AML-193 (cell line): ENCODE results near the gene NUMA1.

Experiments used
- DNase-seq, 2 experiments: peaks; one replicate each; lab custom pipeline; 2025; lab: John Stamatoyannopoulos, UW

NUMA1 gene

DNA sequence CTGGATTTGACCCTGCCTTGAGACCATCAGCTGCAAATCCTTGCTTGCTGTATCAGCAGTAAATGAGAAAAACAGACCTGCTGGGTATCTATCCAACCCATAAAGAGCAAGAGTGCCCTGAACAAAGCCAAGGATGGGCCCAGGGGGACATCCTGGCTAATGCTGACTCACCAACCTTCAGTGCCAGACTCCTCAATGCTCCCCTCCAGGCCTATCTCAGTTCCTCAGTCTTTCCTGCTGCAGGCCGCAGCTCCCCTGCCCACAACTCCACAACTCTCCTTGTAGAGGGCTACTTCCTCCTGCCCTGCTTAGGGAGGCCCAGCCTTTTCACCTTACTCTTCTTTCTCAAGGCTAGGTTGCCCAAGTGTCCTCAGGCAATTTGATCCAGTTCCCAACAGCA is 20.1 kb upstream of the NUMA1 start:
- peak; percentile 94 to 96 for DNase-seq

DNA sequence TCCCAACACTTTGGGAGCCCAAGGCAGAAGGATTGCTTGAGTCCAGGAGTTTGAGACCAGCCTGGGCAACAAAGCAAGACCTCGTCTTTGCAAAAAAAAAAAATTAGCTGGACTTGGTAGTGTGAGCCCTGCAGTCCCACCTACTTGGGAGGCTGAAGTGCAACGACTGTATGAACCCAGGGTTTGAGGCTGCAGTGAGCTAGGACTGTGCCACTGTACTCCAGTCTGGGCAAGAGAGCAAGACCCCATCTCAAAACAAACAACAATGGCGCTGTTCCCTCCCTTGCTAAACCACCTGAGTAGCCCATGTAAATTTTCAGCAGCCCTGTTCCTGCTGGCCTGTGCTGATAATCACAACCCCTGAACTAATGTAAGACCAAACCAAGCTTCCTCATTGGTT is 19.7 kb upstream of the NUMA1 start:
- no peak for DNase-seq

DNA sequence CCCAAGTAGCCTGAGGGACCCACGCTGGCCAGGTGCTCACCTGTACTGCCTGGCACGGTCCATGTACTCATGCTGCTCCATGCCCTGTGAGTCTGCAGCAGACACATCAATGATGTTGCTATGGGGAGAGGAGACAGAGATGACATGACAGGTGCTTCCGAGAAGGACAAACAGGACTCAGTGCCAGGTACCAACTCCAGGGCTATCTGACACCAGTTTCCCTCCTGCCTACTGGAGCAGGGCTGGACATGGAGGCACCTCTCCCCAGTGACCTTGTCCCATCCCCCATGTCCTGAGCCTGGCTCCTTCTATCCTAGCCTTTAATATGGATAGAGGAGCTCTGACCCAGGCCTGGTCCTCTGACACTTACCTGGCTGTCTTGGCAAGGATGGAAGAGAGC is 18.4 kb upstream of the NUMA1 start:
- no peak for DNase-seq

DNA sequence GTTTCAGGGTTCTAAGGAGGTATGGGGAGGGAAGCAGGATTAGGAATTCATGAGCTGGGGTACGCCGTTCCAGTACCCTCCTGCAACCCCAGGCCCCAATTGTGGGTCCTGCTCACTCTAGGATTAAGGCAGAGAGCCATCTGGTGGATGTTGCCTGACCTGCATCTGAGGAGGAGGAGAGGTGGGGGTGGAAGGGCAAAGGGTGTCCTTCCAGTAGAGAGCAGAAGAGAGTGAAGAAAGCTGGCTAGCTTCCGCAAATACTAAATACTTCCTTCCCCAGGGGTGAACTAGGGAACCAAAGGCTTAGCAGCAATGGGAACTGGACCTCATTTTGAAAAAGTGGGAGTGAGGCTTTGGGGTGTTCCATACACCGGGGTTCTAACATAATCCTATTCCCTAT is 10.9 kb upstream of the NUMA1 start:
- peak; percentile 86 to 95 for DNase-seq

DNA sequence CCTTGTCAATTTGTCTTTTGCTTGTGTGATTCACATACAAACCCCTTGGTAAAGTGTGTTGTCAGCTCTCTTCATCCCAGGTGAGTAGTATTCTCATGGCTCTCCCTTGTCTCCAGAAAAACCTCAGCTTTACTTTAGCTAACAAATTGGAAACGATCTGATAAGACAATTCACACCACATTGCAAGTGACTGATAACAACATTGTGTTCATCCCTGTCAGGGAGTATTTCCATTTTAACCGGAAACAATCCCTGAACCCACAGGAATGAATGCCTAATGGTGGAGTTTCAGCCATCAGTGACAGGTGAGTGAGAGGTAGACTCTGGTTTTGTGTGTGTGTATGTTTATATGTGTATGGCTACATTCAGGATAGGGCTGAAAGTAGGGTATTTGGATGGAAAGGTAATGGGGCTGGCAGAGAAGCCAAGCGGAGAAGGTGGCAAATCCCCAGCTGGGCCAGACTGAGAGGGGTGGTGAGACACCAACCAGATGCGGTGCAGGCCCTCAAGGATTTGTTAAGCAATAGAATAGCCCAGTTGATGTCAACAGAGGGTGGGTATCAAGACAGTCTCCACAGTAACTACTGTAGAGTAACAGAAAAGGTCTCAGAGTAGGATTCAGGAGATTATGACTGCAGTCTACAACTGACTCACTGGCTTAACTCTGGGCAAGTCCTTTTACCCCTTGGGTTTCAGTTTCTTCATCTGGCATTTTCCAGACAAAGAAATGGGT is 7.9 kb upstream of the NUMA1 start:
- no peak for DNase-seq

DNA sequence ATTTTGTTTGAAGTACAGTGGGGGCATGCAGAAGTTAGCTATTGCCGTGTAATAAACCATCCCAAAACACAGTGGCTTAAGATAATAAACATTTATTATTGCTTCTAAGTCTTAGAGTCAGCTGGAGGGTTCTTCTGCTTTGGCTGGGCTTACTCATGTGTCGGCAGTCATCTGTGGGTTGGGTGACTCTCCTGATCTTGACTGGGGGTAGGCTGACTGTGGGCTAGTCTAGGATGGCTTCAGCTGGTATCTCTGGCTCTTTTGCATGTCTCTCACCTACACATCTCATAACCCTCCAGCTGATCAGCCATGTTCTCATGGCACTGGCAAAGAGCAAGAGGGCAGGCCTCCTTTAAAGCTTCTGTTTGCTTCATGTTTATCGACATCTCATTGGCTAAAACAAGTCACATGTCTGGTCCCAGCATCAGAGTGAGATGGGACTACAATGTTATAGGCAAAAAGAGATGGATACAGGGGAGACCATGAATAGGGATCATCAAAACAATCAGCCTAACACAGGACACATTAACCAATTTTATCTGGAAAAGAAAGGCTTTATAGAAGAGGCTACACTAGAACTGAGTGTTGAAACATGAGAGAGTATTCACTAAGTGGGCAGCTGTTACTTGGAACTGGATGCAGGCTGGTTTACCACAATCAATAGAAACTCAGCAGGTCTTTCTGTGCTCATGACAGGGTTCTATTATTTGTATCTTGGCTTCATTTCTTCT is 5.4 kb upstream of the NUMA1 start:
- DNase-seq: no peak

DNA sequence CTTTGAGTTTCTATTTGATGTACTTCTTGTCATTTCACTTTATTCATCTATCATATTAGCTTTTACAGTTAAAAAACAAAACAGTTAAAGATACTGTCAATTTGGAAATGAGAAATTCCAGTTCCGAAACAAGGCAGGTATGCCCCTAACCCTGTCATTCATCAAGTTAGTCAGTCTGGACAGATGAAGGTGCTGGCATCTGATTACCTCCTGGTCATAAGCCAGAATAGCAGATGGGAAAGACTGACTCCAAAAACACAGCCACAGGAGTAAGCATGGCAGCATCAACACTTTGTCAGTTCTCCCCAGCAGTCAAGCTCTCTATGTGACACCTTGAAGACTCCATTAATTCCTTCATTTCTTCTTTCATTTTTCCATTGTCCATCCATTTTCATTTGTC is 4.6 kb upstream of the NUMA1 start:
- DNase-seq: no peak

DNA sequence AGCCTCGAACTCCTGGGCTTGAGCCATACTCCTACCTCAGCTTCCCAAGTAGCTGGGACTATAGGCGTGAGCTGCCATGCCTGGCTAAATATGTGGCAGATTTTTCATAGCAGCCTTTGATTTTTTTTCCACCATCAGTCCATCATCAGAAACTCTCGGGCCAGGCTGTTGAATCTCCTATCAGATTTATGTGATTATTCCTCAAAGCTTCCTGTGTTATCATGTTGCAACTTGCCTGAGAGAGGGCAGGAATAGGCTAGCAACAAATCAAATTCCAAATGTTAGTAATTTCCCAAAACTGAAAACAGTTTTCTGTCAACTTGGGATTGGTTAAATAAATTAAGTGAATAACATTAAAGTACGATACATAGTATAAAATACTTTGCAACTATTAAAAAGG is 3.7 kb upstream of the NUMA1 start:
- no peak for DNase-seq

DNA sequence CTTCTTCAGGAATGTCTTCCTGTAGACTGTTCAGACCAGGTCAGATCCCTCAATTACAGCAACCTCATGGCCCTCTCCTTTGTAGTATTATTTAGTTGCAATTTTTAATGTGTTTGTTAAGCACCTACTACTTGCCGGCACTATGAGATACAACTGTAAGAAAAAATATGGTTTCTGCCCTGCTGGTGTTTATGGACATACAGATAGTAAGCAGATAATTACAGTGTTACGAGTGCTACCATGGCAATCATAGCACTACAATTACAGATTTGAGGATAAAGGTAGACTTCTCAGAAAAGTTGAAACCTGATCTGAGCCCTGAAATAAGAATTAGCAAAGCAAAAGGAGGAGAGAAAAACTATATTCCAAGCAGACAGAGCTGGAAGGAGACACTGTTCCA is 3.1 kb upstream of the NUMA1 start:
- no peak for DNase-seq

DNA sequence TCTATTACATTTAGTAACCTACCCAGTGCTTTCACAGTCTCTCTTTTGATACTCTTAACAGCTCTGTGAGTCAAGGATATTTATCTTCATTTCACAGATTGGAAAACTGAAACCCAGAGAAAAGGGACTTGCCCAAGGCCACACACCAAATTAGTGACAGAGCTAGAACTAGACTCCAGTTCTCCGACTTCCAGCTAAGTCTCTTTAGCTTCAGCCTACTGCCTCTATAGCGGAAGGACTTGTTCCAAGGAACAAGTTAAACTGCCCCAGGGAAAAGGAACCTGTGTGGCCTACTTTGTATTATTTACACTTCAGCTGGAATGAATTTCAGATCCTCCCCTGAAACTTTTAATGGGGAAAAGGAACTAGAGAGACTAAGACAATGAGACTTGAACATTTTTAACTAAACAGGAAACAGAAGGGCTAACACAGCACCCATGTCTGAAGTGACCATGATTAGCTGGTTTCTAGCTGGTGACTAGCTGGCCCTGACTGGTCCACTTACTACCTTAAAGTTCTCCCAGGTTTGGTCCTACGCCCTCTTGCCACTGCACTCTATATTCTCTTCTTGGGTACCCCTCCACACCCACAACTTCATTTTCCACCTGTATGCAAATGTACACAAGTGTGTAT is 1.6 kb upstream of the NUMA1 start:
- DNase-seq: no peak

DNA sequence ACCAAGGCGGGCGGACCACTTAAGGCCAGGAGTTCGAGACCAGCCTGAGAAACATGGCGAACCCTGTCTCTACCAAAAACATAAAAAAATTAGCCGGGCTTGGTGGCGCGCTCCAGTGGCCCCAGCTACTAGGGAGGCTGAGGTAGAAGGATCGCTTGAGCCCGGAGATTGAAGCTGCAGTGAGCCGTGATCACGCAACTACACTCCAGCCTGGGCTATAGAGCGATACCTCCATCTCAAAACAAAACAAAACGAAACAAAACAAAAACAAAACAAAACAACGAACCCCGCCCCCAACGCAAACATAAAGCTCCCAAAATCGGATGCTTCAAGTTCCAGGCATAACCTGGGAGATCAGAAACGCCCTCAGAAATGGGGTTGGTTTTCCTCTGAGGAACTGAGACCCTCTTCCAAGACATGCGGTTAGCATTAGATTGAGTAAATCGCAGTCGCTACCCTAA is 872 bp upstream of the NUMA1 start:
- DNase-seq: no peak

DNA sequence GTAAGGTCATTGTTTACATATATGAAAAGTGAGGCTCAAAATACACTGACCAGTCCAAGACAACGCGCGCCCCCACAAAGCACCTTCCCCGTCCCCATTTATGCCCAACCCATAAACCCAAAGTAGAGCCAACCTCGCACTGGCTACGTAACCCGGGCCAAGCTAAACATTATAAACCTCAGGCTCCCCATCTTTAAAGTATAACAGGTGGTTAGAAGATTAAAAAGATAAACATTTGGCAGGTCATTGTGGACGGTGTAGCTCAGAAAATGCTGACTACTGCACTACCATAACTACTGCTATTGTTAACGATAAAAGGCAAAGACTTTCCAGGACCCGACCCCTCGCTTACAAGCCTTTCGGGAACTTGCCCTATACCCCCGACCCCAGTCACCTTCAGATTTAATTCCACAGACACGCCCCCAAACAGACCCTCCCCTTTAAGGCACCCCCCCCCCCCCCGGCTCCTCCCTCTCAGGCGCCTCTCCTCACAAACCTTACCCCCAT is 470 bp downstream of the NUMA1 start:
- no peak for DNase-seq

DNA sequence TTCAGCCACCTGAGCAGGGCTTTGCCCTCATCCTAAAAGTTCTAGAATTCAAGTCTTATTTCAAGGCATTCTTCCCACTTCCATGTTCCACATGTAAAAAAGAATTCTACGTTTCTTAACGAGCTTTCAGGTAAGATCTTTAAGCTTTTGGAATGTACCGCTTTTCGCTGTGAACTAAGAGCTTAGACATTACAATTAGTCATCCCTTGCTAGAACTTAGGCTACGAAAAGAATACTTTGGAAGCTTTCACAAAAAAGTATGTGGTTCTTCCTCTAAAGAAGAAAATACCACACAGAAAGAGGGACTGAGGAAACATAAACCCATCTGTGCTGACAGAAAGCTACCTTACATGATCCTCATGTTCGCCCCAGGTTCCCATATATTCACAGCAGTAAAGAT is 1.9 kb downstream of the NUMA1 start:
- DNase-seq: no peak

DNA sequence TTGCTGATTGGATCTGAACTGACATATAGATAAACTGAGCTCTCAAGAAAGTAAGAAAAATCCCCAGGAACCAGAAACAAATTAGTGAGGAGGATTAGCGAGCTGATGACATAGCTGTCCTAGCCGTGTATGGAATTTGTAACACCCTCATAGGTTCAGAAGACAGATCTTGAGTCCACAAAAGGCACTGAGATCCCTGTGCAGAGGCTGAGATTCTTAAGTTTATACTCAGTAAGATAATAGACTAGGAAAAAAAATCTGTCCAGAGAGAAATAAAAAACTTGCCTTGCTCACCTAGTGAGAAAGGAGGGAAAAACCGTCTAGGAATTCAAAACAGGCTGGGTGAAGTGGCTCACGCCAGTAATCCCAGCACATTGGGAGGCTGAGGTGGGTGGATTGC is 4.6 kb downstream of the NUMA1 start:
- no peak for DNase-seq

DNA sequence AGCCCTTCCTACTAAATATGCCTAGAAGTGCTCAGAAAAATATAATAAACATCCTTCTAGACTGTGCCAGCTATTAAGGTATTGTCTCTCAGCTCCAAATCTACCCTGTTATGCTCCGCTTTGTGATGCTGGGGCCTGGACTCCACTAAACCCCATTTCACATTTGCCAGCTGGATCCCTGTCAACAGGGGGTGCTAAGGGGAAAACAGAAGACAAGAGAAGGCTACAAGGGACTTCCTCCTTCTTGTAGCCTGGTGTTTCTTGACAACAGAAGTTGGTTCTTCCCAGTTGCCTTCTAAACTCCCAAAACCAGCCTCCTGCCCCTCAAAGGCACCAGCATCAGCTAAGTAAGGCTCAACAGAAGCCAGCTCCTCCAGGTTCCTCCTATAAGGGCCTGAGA is 5.2 kb downstream of the NUMA1 start:
- DNase-seq: peak; percentile 43 to 78

DNA sequence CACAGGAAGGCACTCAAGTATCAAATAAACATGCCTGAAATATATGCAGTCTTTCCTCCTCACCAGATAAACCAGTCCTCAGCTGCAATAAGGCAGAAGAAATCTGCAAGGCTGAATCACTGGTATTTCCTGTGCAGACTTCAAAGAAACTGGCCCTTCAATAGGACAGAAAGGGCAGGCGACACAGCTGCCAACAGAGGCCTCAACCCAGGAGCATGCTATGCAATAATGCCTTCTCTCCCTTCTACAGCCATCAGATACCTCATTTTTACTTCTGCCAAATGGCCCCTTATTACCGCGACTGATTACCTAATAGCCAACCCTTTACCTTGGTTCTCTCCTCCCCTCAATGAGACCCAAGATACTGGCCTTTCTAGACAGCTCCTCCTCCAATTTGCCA is 8.0 kb downstream of the NUMA1 start:
- DNase-seq: no peak

DNA sequence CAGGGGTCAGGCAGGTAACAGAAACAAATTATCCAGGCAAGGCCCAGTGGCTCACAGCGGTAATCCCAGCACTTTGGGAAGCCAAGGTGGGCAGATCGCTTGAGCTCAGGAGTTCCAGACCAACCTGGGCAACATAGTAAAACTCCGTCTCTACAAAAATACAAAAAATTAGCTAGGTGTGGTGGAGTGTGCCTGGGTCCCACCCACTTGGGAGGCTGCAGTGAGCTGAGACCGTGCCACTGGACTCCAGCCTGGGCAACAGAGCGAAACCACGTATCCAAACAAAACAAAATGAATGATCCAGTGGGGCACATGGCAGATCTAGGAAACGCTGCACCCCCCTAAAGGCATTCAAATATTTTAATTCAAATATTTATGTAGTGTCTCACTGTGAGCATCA is 9.9 kb downstream of the NUMA1 start:
- DNase-seq: no peak

DNA sequence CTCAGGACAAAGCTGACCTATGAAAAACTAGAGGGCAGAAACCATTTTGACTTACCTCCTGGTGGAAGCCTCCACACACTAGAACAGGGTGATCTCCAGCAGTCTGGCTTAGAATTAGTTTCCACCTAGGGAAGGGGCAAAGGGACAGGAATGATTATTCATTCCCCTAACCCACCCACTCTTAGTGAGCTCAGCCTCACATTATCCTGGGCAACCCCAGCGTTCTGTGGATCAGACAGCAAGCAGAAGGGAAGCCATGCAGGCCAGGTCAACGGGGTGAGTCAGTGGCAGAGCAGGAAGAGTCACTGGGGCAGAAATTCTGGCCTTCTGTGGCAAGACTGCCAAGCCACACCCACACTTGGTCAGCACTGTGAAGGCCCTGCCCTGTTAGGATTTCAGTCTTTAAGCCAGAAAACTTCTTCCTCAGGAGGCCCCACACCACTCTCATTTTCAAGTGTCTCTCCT is 10.5 kb downstream of the NUMA1 start:
- peak; percentile 90 to 95 for DNase-seq

DNA sequence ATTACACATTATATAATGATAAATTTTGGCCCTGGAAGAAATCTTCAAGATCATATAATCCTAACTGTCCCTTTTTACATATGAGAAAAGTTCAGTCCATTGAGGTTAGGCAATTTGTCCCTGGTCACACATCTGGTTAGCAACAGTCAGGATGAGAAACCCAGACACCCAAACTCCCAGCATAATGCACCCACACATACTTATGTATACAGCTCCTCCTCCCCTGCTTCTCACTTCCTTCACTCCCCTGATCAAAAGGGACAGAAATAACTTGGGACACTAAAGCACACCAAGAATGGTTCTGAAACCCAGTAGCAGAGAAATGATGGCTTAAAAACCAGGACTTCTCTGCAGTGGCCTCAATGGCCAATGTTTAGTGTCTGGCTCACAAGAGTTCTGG is 11.1 kb downstream of the NUMA1 start:
- DNase-seq: peak in 1 of 2 experiments; percentile 14

DNA sequence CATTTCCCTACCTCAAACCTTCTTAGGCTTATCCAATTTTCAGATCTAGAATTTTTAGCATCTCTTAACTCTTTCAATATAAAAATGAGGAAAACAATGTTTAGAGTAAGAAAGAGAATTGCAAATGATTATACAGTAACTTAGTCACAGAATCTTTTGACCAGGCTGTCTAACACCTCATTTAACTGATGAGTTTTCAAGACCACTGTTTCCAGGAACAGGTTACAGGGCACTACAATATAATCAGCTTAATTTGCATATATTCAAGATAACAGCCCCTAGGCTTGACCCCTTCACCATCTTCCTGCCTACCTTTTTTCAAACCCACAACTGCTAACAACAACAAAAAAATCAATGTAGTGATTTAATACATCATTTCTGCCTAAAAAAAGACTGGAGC is 12.7 kb downstream of the NUMA1 start:
- no peak for DNase-seq

DNA sequence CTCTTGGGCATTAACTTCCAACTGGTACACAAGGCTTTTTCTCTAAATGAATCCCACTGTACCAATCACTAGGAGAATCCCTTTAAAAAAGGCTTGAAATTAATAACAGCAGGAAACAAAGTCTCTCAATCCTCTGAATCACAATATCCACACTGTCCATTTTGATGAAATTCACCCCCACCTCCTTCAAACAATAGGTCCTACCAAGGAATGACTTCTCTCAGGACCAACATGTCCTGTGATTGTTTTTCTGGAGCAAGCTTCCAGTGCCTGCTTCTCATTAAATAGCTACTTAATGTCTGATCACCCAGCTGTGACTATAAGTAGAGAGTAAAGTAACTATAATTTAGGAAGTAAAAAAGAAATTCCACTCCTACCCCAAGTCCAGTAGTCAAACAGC is 13.1 kb downstream of the NUMA1 start:
- no peak for DNase-seq

DNA sequence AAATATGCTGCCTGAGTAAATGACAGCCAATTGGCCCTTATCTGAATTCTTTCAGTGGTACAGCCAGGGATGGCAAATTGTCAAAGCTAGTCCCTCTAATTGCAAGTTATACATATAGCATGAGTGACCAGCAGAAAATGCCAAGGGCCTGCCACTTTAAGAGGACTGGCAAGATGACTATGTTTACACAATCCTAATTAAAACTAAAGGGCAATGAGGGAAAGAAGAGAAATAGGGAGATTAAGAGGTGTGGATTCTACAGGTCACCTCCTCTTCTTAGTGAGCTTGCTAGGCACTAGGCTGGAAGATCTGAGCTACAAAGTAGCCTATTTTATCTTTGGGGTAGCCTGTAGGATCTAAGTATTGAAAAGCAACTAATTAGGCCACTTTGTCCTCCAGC is 13.5 kb downstream of the NUMA1 start:
- DNase-seq: no peak
